HG02938 (cell line): ENCODE results near the gene URGCP.
"Not testable (repeated sequence)": the region's sequence is repeated elsewhere in the genome, so short reads cannot be mapped to it uniquely, and the experiment has no call there.

ENCODE experiments used
- ATAC-seq: cut with Tn5 transposase; IDR thresholded peaks from one replicate; pipeline ENCODE4 v1.9.1; 2021; ENCODE audit warnings: mild to moderate bottlenecking, moderate library complexity; ENCODE audit not compliant: unreplicated experiment

The URGCP gene

DNA sequence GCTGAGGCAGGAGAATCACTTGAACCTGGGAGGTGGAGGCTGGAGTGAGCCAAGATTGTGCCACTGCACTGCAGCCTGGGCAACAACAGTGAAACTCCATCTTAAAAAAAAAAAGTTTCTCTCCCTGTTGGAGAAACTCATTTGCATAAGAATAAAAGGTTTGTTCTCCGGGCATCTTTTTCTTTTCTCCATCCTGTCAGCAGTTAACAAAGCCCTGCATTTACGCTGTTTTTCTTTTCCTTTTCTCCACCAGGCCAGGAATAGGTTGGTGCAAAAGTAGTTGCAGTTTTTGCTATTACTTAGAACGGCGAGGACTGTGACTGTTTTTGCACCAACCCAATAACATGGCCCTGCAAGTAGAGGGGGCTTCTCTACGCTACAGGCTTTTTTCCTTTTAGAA lies 9.5 kb upstream of the URGCP start:
- ATAC-seq, result no peak

DNA sequence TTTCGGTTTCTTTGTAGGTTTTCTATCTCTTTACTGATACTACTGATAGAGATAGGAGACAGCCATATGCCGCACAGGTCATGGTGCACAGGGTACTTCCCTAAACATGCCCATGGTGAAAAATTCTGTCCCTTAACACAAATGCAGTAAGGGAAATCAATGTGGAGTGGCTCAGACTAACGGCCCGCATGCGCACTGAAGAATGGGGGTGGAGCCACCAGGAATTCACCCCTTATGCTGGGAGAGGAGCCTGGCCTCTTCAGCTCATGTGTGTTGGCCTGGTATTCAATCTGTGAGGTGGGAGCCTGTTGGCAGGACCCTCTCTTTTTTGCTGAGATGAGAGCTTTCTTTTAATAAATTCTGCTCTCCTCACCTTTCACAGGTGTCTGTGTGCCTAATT lies 8.4 kb upstream of the URGCP start:
- no peak for ATAC-seq

DNA sequence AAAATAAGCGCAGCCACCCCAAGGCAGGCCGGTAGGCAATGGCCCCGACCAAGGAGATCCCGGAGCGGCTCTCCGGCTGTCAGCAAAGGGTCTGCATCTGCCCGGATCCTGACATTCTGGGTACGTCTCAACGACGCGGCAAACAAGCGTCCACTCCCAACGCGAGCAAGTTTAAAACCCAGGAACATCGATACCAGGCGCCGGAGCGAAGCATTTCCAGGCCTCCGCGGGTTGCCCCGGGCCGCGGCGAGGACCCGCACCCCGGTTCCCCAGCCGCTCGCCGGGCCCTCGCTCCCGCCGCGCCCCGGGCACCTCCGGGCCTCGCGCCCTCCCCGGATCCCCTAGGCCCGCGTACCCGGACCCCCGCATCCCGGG lies 453 bp downstream of the URGCP start:
- no peak for ATAC-seq

DNA sequence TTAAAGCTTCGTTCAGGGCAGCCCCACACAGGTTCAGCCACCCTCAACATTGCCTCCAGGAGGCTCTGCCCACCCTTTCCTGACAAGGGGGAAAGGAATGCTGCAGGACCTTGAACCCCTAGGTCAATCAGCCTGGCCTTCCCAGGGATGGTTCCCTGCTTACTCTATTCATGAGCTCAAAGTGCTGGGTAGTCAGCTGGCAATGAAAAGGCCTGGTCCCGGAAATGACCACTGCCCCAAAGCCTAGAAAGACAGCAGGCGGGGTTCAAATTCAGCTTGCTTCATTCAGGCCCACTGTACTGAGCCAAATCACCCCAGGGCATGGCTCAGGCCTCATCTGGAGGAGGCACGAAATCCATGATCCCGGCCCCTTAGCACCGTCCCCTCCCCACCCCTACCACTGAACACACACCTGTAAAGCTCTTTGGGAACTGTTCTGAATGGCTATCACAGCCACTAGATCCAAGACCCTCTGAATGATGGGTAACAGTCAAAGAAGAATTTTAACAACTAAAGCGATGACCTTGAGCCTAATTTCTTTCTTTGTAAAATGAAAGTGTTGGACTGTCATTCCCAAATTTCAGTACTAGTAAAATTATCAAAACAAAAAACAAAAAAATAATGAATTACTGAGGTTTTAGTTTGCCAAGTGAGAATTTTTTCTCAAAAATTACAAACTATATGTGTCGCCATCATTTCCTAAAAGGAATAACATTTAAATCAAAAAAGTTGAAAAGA lies 1.0 kb downstream of the URGCP start:
- no peak for ATAC-seq

DNA sequence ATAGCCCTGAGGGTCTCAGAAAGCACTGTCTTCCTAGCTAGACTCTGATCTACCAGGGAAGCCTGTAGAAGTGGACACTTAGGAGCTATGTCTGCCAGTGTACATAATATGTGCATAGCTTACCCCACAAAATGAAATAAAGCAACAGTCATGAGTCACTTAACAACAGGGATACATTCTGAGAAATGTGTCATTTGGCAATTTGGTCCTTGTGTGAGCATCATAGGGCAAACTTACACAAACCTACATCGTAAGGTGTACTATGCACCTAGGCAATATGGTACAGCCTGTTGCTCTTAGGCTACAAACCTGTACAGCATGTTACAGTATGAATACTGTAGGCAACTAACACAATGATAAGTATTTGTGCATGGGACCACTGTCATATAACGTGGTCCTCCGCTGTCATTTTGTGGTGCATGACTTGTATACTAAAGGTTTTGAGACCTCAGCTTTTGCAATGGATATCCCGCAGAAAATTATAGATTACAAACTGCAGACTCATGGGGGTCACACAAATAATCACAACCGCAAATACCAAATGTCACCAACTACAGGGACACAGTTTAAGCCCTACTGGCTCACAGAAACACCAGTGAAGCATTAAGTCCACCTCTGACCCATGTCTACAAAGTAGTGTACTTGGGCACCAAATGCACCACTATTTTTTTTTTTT lies 1.7 kb downstream of the URGCP start:
- ATAC-seq, result no peak

DNA sequence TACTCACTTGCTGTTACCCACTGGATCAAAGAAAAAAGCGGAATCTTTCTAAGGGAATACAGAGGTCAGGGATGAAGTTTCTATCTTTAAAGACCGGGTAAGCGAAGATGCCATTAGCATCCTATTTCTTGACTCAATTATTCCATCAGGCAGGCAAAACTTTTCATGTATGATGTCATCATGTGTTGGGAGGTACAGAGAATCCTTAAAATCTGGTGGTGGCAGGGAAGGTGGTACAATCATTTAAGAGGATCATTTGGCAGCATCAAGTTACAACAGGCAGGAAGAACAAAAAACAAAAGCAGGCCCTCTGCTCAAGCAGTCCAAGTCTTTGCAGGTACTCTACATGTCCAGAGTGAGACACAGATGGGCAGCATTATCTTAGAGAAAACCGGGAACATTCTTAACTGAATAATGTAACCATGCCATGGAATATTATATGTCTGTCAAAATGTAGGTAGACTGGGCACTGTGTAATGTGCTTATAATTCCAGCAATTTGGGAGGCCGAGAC lies 3.8 kb downstream of the URGCP start:
- no peak for ATAC-seq

DNA sequence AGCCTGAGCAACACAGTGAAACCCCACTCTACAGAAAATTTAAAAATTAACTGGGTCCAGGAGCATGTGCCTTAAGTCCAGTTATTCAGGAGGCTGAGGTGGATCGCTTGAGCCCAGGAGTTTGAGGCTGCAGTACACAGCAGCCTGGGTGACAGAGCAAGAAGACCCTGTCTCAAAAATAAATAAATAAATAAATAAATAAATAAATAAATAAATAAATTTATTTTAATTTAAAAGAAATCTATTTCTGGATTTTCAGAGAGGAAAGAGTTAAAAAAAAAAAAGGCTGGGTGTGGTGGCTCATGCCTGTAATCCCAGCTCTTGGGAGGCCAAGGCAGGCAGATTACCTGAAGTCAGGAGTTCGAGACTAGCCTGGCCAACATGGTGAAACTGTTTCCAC lies 7.8 kb downstream of the URGCP start:
- ATAC-seq, result not testable (repeated sequence)

DNA sequence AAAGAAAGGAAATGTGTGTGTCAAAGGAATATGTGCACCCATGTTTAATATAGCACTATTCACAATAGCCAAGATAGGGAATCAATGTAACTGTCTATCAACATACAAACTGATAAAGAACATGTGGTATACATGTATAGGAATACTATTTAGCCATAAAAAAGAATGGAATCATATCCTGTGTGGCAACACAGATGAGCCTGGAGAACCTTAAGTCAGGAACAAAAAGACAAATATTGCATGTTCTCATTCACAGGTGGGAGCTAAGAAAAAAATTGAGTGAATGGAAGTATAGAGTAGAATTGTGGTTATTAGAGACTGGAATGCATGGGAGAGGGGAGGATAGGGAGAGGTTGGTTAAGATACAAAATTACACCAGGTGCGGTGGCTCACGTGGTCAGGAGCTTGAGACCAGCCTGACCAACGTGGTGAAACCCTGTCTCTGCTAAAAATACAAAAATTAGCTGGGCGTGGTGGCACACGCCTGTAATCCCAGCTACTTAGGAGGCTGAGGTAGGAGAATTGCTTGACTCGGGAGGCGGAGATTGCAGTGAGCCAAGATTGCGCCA lies 10.5 kb downstream of the URGCP start:
- no peak for ATAC-seq

DNA sequence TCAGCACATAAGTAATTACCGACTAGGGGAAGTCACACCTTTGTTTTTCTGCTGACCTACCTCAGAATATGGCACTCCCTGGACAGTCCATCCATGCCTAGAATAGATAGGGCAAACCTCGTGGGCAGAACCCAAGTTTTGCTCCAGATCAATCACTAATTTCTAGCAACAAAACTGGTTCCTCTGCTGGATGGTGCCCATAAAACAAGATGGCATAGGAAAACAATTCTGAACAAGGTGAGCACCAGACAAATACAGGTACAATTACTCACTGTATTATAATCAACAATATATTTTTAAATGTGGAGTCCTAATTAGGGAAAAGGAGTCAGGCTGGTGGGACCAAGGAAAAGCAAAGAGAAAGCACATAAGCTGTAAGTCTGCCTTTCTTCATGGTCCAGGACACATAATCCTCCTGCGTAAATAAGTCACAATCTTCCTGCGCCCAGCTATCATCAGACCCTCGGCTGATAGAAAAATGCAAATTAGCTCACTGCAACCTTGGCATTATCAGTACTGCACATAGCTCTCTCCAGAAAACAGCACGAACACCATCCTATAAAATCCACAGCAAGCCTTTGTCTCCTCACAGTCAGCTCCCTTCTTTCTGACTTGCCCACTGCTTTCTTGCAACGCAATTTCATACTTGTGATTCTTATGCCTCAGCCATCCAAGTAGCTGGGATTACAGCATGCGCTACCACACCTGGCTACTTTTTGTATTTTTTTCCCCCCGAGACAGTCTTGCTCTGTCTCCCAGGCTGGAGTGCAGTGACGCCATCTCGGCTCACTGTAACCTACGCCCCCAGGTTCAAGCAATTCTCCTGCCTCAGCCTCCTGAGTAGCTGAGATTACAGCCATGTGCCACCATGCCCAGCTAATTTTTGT lies 15.1 kb downstream of the URGCP start:
- ATAC-seq, result no peak

DNA sequence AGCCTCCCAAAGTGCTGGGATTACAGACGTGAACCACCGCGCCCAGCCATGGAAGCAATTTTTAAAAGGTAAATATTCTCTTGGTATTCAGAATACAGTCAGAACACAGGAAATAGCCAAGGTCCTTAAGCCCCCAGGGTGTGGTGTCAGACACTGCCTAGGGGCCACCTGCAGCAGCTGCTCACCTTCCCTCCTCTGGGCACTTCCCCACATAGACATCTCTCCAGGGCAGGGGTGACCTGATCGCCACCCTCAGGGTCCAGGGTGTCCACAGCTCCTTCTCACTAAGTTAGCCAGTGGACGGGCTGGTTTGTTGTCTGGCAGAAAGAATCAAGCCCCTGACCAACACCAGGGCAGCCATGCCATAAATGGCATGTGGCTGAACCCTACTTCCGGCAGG lies 15.9 kb downstream of the URGCP start:
- no peak for ATAC-seq

DNA sequence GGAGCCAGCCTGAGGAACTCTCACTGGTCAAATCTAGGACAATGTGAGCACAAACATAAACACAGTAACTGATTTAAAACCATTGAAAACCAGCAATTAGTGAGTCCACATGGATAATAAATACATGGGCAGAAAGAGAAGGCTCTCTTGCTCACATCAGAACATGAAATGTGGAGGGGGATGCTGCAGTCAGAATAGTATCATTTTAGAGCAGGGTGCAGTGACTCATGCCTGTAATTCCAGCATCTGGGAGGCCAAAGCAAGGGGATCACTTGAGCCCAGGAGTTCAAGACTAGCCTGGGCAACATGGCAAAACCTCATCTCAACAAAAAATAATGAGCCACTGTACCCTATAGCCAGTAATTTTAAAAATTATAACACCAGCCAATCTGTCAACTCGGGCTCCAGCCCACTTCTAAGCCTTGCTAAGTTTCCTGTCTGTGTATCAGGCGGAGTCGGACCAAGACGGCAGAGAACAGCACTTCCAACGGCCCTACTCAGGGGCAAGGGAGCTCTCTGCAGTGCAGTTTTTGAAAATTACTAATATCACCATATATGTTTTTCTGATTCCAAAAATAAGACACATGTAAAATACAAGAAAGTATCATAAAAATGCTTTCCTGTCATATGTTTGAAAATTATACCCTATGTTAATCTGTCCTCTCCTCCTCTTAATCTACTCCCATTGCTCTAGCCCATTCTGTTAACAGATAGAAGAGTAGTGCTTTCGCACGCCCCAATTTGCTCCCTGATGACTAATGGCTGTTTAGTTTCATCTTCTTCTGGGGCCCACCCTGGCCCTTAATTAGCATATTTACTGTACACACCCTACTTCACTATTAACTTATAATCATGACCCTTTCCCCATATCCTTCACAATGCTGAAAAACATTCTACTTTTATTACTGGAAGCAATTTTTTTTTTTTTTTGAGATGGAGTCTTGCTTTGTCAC lies 17.1 kb downstream of the URGCP start:
- ATAC-seq, result no peak

DNA sequence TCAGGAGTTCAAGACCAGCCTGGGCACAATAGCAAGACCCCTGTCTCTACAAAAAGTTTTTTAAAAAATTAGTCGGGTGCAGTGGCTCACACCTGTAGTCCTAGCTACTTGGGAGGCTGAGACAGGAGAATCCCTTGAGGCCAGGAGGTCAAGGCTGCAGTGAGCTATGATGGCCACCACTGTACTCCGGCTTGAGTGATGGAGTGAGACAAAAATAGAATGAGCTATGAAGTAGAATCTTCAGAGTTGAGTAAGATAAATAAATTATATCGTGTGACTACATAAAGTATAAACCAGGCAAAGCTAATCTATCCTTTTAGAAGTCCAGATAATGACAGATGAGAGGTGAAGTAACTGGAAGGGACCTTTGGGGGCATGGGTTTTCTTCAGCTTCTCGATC lies 21.8 kb downstream of the URGCP start:
- ATAC-seq, result no peak

DNA sequence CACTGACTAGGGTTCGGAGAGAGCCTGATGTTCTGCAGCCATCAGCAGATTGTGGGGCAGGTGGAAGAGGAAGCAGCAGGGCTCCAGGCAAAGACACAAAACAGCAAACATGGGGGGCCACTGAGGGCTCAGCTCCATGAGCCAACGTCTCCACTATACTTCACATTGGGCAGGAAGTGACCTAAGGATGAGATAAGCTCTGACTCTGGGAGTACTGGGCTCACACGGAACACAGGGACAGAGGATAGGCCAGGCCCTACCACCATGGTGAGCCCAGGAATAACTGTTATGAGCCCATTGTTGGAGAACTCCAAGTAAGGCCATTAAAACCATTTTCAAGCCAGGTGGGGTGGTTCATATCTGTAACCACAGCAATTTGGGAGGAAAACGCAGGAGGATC lies 22.2 kb downstream of the URGCP start:
- no peak for ATAC-seq

DNA sequence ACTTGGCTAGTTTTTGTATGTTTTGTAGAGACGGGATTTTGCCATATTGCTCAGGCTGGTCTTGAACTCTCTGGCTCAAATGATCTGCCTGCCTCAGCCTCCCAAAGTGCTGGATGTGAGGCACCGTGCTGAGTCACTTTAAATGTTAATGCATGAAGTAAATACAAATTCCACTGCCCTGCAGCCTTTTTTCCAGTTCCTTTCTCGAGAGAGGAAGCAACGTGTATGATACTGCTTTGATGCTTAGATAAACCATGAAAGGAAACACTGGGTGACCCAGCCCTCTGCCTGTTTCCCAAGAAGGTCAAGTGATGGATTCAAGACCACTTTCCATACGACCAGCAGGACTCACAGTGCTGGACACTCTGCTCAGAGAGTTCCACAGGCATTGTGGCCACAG lies 25.8 kb downstream of the URGCP start:
- no peak for ATAC-seq

DNA sequence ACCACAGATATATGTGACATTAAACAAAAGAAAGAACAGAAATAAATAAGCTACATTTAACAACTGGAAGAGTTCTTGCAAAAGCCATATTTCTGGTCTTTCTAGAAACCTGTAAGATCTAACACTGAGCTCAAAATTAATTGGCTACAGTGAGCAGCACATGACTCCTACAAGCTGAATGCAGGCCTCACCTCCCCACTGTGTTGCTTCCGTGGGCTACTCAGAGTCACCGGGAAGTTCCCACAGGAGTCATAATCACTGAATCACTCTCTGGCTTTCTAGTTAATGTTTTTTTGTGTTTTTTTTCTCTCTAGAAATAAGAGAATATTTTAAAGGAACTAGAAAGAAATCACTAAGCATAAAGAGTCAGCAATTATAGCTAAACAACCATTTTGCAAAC lies 26.9 kb downstream of the URGCP start:
- ATAC-seq, result no peak

DNA sequence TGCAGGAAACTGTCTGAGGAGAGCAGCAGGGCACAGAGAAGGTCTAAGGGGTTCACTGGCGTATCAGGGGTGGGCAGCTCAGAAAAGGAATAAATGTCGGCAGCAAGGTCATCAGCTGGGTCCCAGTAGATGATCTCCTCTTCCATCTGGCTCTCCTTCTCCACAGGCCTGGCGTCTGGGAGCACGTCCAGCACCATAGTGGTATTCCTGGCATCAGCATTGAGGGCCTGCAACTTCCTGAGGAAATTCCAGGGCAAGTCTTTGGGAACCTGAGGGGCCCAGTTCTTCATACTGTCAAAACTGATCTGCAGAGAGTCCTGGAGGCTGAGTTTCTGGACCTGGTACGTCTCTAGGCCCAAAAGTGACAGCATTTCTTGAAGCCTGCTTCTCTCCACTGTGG lies 27.5 kb downstream of the URGCP start:
- no peak for ATAC-seq

DNA sequence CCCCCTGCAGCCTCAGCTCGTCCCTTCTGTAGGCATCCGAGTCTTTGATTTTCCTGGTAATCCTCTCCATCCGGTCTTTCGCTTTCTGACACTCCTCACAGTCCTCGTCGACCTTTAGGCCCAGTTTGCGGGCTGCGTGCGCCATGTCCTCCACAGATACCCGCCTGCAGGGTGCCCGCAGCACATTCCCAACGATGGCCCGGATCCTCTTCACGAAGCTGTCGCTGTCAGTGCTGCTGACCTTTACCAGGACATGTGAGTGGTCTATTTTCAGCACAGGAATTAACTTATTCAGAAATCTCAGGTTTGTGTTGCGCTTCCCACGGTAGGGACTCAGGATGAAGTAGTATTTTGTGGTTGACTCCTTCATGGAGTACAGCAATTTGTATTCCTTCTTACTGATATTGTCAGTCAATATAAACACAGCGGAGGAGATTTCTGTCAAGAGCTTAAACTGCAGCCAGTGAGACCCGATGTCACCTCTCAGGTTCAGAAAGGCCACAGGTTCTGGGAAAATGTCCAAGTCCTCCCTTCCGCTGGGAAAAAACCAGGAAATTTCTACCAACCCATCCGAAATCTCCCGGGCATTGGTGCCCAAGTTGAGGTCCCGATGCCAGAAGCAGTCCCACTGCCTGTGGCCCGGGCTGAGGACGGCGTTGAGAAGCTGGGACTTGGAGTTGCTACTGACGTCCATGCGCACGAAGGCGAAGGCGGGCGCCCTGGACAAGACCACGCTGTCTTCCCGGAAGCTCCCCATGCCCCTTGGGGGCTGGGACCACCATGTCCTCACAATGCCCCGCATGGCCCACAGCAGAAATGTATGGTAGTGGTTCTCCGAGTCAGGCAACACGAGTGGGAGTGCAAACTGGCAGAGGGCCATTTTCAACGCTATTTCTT lies 28.2 kb downstream of the URGCP start:
- no peak for ATAC-seq

DNA sequence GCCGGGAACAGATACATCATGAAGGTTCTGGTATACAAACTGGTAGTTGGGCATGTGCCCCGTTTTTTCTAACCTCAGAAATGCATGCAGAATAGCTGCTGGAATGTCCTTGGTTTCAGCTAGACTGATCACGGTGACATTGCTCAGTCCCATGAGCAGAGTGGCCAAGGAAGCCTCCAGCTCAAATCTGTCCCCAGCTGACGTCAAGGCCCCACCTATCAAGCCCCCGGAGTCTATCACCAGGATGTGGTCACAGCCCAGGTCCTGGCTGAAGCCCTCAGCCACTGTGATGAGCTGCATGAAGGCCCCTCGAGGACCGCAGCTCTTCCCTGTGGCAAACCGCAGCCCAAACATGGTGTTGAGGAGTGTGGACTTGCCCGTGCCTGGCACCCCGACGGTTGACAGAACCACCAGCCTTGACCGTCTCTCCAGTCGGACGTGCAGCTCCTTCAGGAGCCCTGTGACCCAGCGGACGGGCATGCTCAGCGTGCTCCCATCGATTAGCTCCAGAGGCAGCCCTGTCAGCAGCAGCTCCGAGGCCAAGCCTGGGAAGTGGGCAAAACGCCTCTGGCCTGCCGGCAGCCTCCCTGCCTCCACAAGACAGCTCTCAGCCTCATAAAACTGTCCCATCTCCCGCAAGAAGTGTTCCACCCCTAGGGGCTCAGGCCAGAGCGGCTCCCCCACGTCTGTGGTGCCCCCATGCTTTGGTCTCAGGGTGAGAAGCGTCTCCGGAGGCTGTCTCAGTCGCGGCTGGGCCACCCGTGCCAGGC lies 29.2 kb downstream of the URGCP start:
- ATAC-seq, result no peak
